ENCODE data around the gene UBE2C. TPM values are rescaled to one million over a fixed set of nuclear protein-coding genes. Genes with fewer than 3 reads are reported as not detected.
"Not testable (repeated sequence)": the region's sequence is repeated elsewhere in the genome, so short reads cannot be mapped to it uniquely, and the experiment has no call there.

Gene UBE2C
- total RNA-seq, 1 donor from 2014 or later = 21.9 TPM

GRCh38 chr20:45827712-45828111, 15.3 kb downstream of the UBE2C start:
- Mint-ChIP-seq H3K4me3 (ENCODE audit: unreplicated experiment) (no peak overlapping the region), H3K4me1 (ENCODE audit: unreplicated experiment) (peaks cover 38% of the 10 kb centered on the region), H3K9me3 (ENCODE audit: unreplicated experiment) (no peaks in the 10 kb centered on the region), H3K27me3 (ENCODE audit: unreplicated experiment) (no peaks in the 10 kb centered on the region), H3K36me3 (ENCODE audit: unreplicated experiment) (no peaks in the 10 kb centered on the region), H3K27ac (ENCODE audit: unreplicated experiment) (no peak overlapping the region)
- DNase-seq (ENCODE audit: extremely low spot score, unreplicated experiment) = no peak
- TF ChIP-seq CTCF (IDR thresholded peaks at IDR 0.05) = no peak

- H3K4me3 Mint-ChIP-seq (ENCODE audit: unreplicated experiment) = no peak overlapping the region
- no peaks in the 10 kb centered on the region for H3K27me3 Mint-ChIP-seq (ENCODE audit: unreplicated experiment)
- no peaks in the 10 kb centered on the region for H3K36me3 Mint-ChIP-seq (ENCODE audit: unreplicated experiment)
- H3K27ac Mint-ChIP-seq (ENCODE audit: unreplicated experiment) = peak overlapping the region; percentile 75
- no peaks in the 10 kb centered on the region for H3K9me3 Mint-ChIP-seq (ENCODE audit: unreplicated experiment)
- no peak for DNase-seq (ENCODE audit: extremely low spot score, unreplicated experiment)
- no peak for TF ChIP-seq CTCF (IDR thresholded peaks at IDR 0.05)
- peaks cover 46% of the 10 kb centered on the region for H3K4me1 Mint-ChIP-seq (ENCODE audit: unreplicated experiment)
Observed at GRCh38 chr20:45828589-45828988, 16.1 kb downstream of the UBE2C start.

- H3K4me1 Mint-ChIP-seq (ENCODE audit: unreplicated experiment) = peaks cover 45% of the 10 kb centered on the region
- H3K36me3 Mint-ChIP-seq (ENCODE audit: unreplicated experiment); H3K4me3 Mint-ChIP-seq (ENCODE audit: unreplicated experiment); H3K27me3 Mint-ChIP-seq (ENCODE audit: unreplicated experiment); H3K27ac Mint-ChIP-seq (ENCODE audit: unreplicated experiment); DNase-seq (ENCODE audit: extremely low spot score, unreplicated experiment); H3K9me3 Mint-ChIP-seq (ENCODE audit: unreplicated experiment): not testable (repeated sequence)
Observed at GRCh38 chr20:45829673-45830106, 17.2 kb downstream of the UBE2C start.

GRCh38 chr20:45832619-45833018, 20.2 kb downstream of the UBE2C start:
- Mint-ChIP-seq H3K4me1 (ENCODE audit: unreplicated experiment) (peaks cover 51% of the 10 kb centered on the region), H3K27me3 (ENCODE audit: unreplicated experiment) (no peaks in the 10 kb centered on the region), H3K4me3 (ENCODE audit: unreplicated experiment) (peak overlapping the region; percentile 85), H3K27ac (ENCODE audit: unreplicated experiment) (peak overlapping the region; percentile 95), H3K36me3 (ENCODE audit: unreplicated experiment) (peaks cover 2% of the 10 kb centered on the region), H3K9me3 (ENCODE audit: unreplicated experiment) (no peaks in the 10 kb centered on the region)
- DNase-seq (ENCODE audit: extremely low spot score, unreplicated experiment) = no peak
- TF ChIP-seq CTCF (IDR thresholded peaks at IDR 0.05) = no peak

GRCh38 chr20:45833030-45833882, 20.8 kb downstream of the UBE2C start, which contains the start of gene SNX21:
SNX21 (plus strand) TSS chr20:45833799; CDS start chr20:45833920, 121 bp downstream.
- H3K9me3 Mint-ChIP-seq (ENCODE audit: unreplicated experiment) = no peaks in the 10 kb centered on the region
- peak within 1 kb of the TSS; percentile 95 for H3K27ac Mint-ChIP-seq (ENCODE audit: unreplicated experiment)
- H3K4me3 Mint-ChIP-seq (ENCODE audit: unreplicated experiment) = peak within 1 kb of the TSS; percentile 85
- TF ChIP-seq CTCF (IDR thresholded peaks at IDR 0.05) = no peak
- no peaks in the 10 kb centered on the region for H3K27me3 Mint-ChIP-seq (ENCODE audit: unreplicated experiment)
- H3K36me3 Mint-ChIP-seq (ENCODE audit: unreplicated experiment) = peaks cover 2% of the 10 kb centered on the region
- peaks cover 46% of the 10 kb centered on the region for H3K4me1 Mint-ChIP-seq (ENCODE audit: unreplicated experiment)
- peak; percentile 92 for DNase-seq (ENCODE audit: extremely low spot score, unreplicated experiment)
